HG02981 (cell line): ENCODE results near the gene IGSF5.
"Not testable (repeated sequence)": the region's sequence is repeated elsewhere in the genome, so short reads cannot be mapped to it uniquely, and the experiment has no call there.

Source experiments
- ATAC-seq: cut with Tn5 transposase; IDR thresholded peaks from one replicate; pipeline ENCODE4 v1.9.1; 2021; ENCODE audit warnings: mild to moderate bottlenecking, moderate library complexity; ENCODE audit not compliant: unreplicated experiment

Gene IGSF5

GRCh38 chr21:39737376-39738000, 7.5 kb upstream of the IGSF5 start:
- no peak for ATAC-seq

- ATAC-seq, result no peak
Measured at GRCh38 chr21:39738566-39738965, 6.4 kb upstream of the IGSF5 start.

GRCh38 chr21:39739531-39739930, 5.5 kb upstream of the IGSF5 start:
- ATAC-seq, result not testable (repeated sequence)

- ATAC-seq, result not testable (repeated sequence)
Measured at GRCh38 chr21:39742561-39742960, 2.4 kb upstream of the IGSF5 start.

- ATAC-seq, result not testable (repeated sequence)
Measured at GRCh38 chr21:39745332-39745731, 349 bp downstream of the IGSF5 start.

- ATAC-seq, result no peak
Measured at GRCh38 chr21:39750670-39751069, 5.7 kb downstream of the IGSF5 start.

GRCh38 chr21:39754811-39755210, 9.8 kb downstream of the IGSF5 start:
- no peak for ATAC-seq

GRCh38 chr21:39756285-39756684, 11.3 kb downstream of the IGSF5 start:
- no peak for ATAC-seq

GRCh38 chr21:39763272-39763970, 18.4 kb downstream of the IGSF5 start:
- no peak for ATAC-seq

- no peak for ATAC-seq
Measured at GRCh38 chr21:39774227-39774626, 29.2 kb downstream of the IGSF5 start.

GRCh38 chr21:39775816-39776215, 30.8 kb downstream of the IGSF5 start:
- no peak for ATAC-seq

GRCh38 chr21:39776589-39776988, 31.6 kb downstream of the IGSF5 start:
- ATAC-seq, result no peak

- no peak for ATAC-seq
Measured at GRCh38 chr21:39781331-39781730, 36.3 kb downstream of the IGSF5 start.

GRCh38 chr21:39788383-39788782, 43.4 kb downstream of the IGSF5 start:
- ATAC-seq, result no peak

GRCh38 chr21:39796466-39796865, 51.5 kb downstream of the IGSF5 start:
- ATAC-seq, result no peak

GRCh38 chr21:39799178-39799577, 54.2 kb downstream of the IGSF5 start:
- no peak for ATAC-seq

GRCh38 chr21:39800311-39800710, 55.3 kb downstream of the IGSF5 start:
- ATAC-seq, result no peak

- no peak for ATAC-seq
Measured at GRCh38 chr21:39802217-39802616, 57.2 kb downstream of the IGSF5 start.

GRCh38 chr21:39803393-39803792, 58.4 kb downstream of the IGSF5 start:
- ATAC-seq, result no peak

GRCh38 chr21:39804240-39804639, 59.3 kb downstream of the IGSF5 start:
- ATAC-seq, result no peak

GRCh38 chr21:39805983-39806382, 61.0 kb downstream of the IGSF5 start:
- no peak for ATAC-seq

- no peak for ATAC-seq
Measured at GRCh38 chr21:39807738-39808137, 62.8 kb downstream of the IGSF5 start.

GRCh38 chr21:39809936-39810335, 65.0 kb downstream of the IGSF5 start:
- no peak for ATAC-seq
